Neuronal stem cell (in vitro differentiated cells): ENCODE data around the gene CHMP1A.
A peak's percentile ranks its signal among the peaks of the same experiment; 100 is the strongest.
"Not testable (repeated sequence)": the region's sequence is repeated elsewhere in the genome, so short reads cannot be mapped to it uniquely, and the experiment has no call there.

Experiments
- DNase-seq: peaks from one replicate; pipeline ENCODE4 v3.0.0-alpha.2; 2013; ENCODE audit warnings: low spot score
- H2AFZ ChIP-seq: one replicate; pipeline ENCODE4 v1.6.1; 2013; ENCODE audit warnings: mild to moderate bottlenecking, low read length, inconsistent platforms
- H2AK5ac ChIP-seq: 2 replicates; pipeline ENCODE4 v1.6.1; 2013; ENCODE audit warnings: low read depth, mild to moderate bottlenecking, inconsistent platforms, low read length, moderate library complexity, mixed read lengths
- H2BK120ac ChIP-seq: 2 replicates; pipeline ENCODE4 v1.6.1; 2013; ENCODE audit warnings: low read depth, mild to moderate bottlenecking, inconsistent platforms, low read length, moderate library complexity, mixed read lengths
- H2BK12ac ChIP-seq: one replicate; pipeline ENCODE4 v1.6.1; 2013; ENCODE audit warnings: low read length, inconsistent platforms
- H2BK15ac ChIP-seq: 2 replicates; pipeline ENCODE4 v1.6.1; 2013; ENCODE audit warnings: mild to moderate bottlenecking, low read length, inconsistent platforms, mixed read lengths
- H2BK5ac ChIP-seq: one replicate; pipeline ENCODE4 v1.6.1; 2013; ENCODE audit warnings: inconsistent platforms, mild to moderate bottlenecking, low read length, moderate library complexity
- H3K14ac ChIP-seq: one replicate; pipeline ENCODE4 v1.6.1; 2013; ENCODE audit warnings: low read length, inconsistent platforms
- H3K18ac ChIP-seq: 2 replicates; pipeline ENCODE4 v1.6.1; 2013; ENCODE audit warnings: low read length, inconsistent platforms
- H3K23ac ChIP-seq: 2 replicates; pipeline ENCODE4 v1.6.1; 2013; ENCODE audit warnings: low read depth, mild to moderate bottlenecking, mixed read lengths, low read length, inconsistent platforms; ENCODE audit not compliant: poor library complexity
- H3K27ac ChIP-seq: replicated peaks from 3 replicates; pipeline ENCODE4 v1.5.1; 2013; ENCODE audit warnings: low read length, inconsistent platforms
- H3K27me3 ChIP-seq, 3 experiments: 2 replicates each; pipeline ENCODE4 v1.6.1; 2013; ENCODE audit warnings: low read length in 3 of 3, mild to moderate bottlenecking in 2 of 3, inconsistent platforms in 1 of 3, low read depth in 1 of 3, mixed read lengths in 1 of 3, moderate library complexity in 1 of 3; ENCODE audit not compliant: control insufficient read depth in 3 of 3, insufficient read depth in 3 of 3
- H3K36me3 ChIP-seq, 2 donors: replicated peaks in 1 of 2; 2 replicates each; pipeline ENCODE4 v1.6.1; 2013; ENCODE audit warnings: low read length in 2 of 2; ENCODE audit not compliant: control insufficient read depth in 2 of 2, insufficient read depth in 2 of 2
- H3K4ac ChIP-seq: 2 replicates; pipeline ENCODE4 v1.6.1; 2013; ENCODE audit warnings: inconsistent platforms, mild to moderate bottlenecking, low read length, moderate library complexity
- H3K4me1 ChIP-seq, 2 donors: 1 replicate in 1 of 2; 2 replicates in 1 of 2; pipeline ENCODE4 v1.6.1; 2013; ENCODE audit warnings: low read length in 2 of 2, low read depth in 1 of 2; ENCODE audit not compliant: control insufficient read depth in 2 of 2, insufficient read depth in 1 of 2
- H3K4me2 ChIP-seq: one replicate; pipeline ENCODE4 v1.6.1; 2013; ENCODE audit warnings: mild to moderate bottlenecking, low read length, inconsistent platforms; ENCODE audit not compliant: insufficient read depth, poor library complexity, severe bottlenecking
- H3K4me3 ChIP-seq, 2 donors: 2 replicates each; pipeline ENCODE4 v1.5.1; 2013; ENCODE audit warnings: low read length in 2 of 2, mild to moderate bottlenecking in 2 of 2, inconsistent platforms in 1 of 2, moderate library complexity in 1 of 2
- H3K79me1 ChIP-seq: one replicate; pipeline ENCODE4 v1.6.1; 2013; ENCODE audit warnings: low read depth, mild to moderate bottlenecking, inconsistent platforms, low read length, moderate library complexity
- H3K9ac ChIP-seq: one replicate; pipeline ENCODE4 v1.6.1; 2013; ENCODE audit warnings: mild to moderate bottlenecking, low read depth, low read length, inconsistent platforms; ENCODE audit not compliant: poor library complexity
- H3K9me3 ChIP-seq, 2 donors: replicated peaks in 1 of 2; 2 replicates each; pipeline versions ENCODE3 to v1.6.1; 2013; ENCODE audit warnings: low read length in 2 of 2, mild to moderate bottlenecking in 2 of 2, inconsistent platforms in 1 of 2, low read depth in 1 of 2, mixed read lengths in 1 of 2, moderate library complexity in 1 of 2; ENCODE audit not compliant: control insufficient read depth in 2 of 2, insufficient read depth in 1 of 2
- H4K8ac ChIP-seq: one replicate; pipeline ENCODE4 v1.6.1; 2013; ENCODE audit warnings: low read depth, mild to moderate bottlenecking, inconsistent platforms, low read length, moderate library complexity
- H4K91ac ChIP-seq: one replicate; pipeline ENCODE4 v1.6.1; 2013; ENCODE audit warnings: low read length, low read depth, mild to moderate bottlenecking, inconsistent platforms; ENCODE audit not compliant: poor library complexity
- WGBS, 2 donors: extraction: QIAGEN DNeasy Blood & Tissue Kit; methylation state at CpG; one replicate each; pipeline ENCODE4 v1.1.7; 2013; ENCODE audit warnings: missing lambda C conversion rate in 2 of 2, mixed read lengths in 1 of 2; ENCODE audit not compliant: insufficient read length in 2 of 2, insufficient replicate concordance in 1 of 2; ENCODE audit errors: extremely low coverage in 2 of 2; 5-methylcytosine and 5-hydroxymethylcytosine counted together

The CHMP1A gene

GRCh38 chr16:89700100-89700648 lies 42.7 kb upstream of the CHMP1A start:
- Histone ChIP-seq H3K14ac (no peak overlapping the region), H3K27ac (peak overlapping the region; percentile 66)
- no CpG with 5 or more reads among the region's 30 CpGs for WGBS, 2 donors

GRCh38 chr16:89699629-89700099 lies 42.2 kb upstream of the CHMP1A start:
- H3K14ac ChIP-seq, H2BK12ac ChIP-seq, H2BK15ac ChIP-seq, H3K9me3 ChIP-seq, H3K4ac ChIP-seq, H3K27me3 ChIP-seq, H2BK120ac ChIP-seq, H4K91ac ChIP-seq, DNase-seq, H4K8ac ChIP-seq, H2AK5ac ChIP-seq, H3K79me1 ChIP-seq: not testable (repeated sequence)
- peak overlapping the region; percentile 66 for H3K27ac ChIP-seq
- H3K4me1 ChIP-seq, result peaks cover 11 to 15% of the 10 kb centered on the region in 2 donors
- peak overlapping the region; percentile 41 for H3K4me2 ChIP-seq
- H2BK5ac ChIP-seq, result peak overlapping the region; percentile 16
- peaks cover 11 to 44% of the 10 kb centered on the region in 2 donors for H3K36me3 ChIP-seq
- peak overlapping the region; percentile 4 for H3K18ac ChIP-seq
- peak overlapping the region; percentile 20 to 70 for H3K4me3 ChIP-seq
- no CpG with 5 or more reads among the region's 18 CpGs for WGBS, 2 donors
- H3K9ac ChIP-seq, result peak overlapping the region; percentile 17
- H3K23ac ChIP-seq, result peak overlapping the region; percentile 8
- peak overlapping the region; percentile 98 for H2AFZ ChIP-seq

More at GRCh38 chr16:89700100-89700648, 42.7 kb upstream of the CHMP1A start:
- no peak overlapping the region for H2BK12ac ChIP-seq
- peak overlapping the region; percentile 98 for H2AFZ ChIP-seq
- H3K4me1 ChIP-seq, result peaks cover 11 to 15% of the 10 kb centered on the region in 2 donors
- peak overlapping the region; percentile 90 for H3K23ac ChIP-seq
- H3K4me3 ChIP-seq, result peak overlapping the region; percentile 88 to 95
- H4K91ac ChIP-seq, result no peak overlapping the region
- peak overlapping the region; percentile 79 for H3K4me2 ChIP-seq
- H3K18ac ChIP-seq, result peak overlapping the region; percentile 86
- peak overlapping the region; percentile 16 for H2BK5ac ChIP-seq
- peak; percentile 98 for DNase-seq
- peak overlapping the region; percentile 34 for H2BK15ac ChIP-seq
- H3K9ac ChIP-seq, result peak overlapping the region; percentile 91
- no peak overlapping the region for H4K8ac ChIP-seq
- peaks cover 0 to 2% (median 0%) of the 10 kb centered on the region in 3 experiments for H3K27me3 ChIP-seq
- peaks cover 7 to 40% of the 10 kb centered on the region in 2 donors for H3K36me3 ChIP-seq
- no peaks in the 10 kb centered on the region for H3K9me3 ChIP-seq
- H3K79me1 ChIP-seq, result peaks cover 7% of the 10 kb centered on the region
- H2AK5ac ChIP-seq, result peak overlapping the region; percentile 2
- H3K4ac ChIP-seq, result no peak overlapping the region
- H2BK120ac ChIP-seq, result no peak overlapping the region

- H3K9me3 ChIP-seq, H3K4me3 ChIP-seq, DNase-seq, H3K23ac ChIP-seq, H2AK5ac ChIP-seq, H3K14ac ChIP-seq, H3K79me1 ChIP-seq, H2BK120ac ChIP-seq, H3K18ac ChIP-seq, H2AFZ ChIP-seq, H2BK12ac ChIP-seq, H3K27ac ChIP-seq, H3K4ac ChIP-seq, H3K4me2 ChIP-seq, H3K9ac ChIP-seq, H2BK5ac ChIP-seq, H2BK15ac ChIP-seq, H3K27me3 ChIP-seq, H4K8ac ChIP-seq, H4K91ac ChIP-seq: not testable (repeated sequence)
- WGBS, 2 donors, result no CpG with 5 or more reads among the region's 14 CpGs
- peaks cover 19 to 53% of the 10 kb centered on the region in 2 donors for H3K36me3 ChIP-seq
- H3K4me1 ChIP-seq, result peaks cover 11 to 15% of the 10 kb centered on the region in 2 donors
Measured at GRCh38 chr16:89698717-89699116, 41.2 kb upstream of the CHMP1A start.

GRCh38 chr16:89697616-89698331 lies 40.3 kb upstream of the CHMP1A start:
- Histone ChIP-seq H2BK120ac (no peak overlapping the region), H3K27me3 (no peaks in the 10 kb centered on the region), H4K91ac (no peak overlapping the region), H2AFZ (no peak overlapping the region), H3K4me3 (no peak overlapping the region), H3K9ac (peak overlapping the region; percentile 60), H2BK5ac (no peak overlapping the region), H3K4ac (no peak overlapping the region), H3K4me1 (peaks cover 11 to 15% of the 10 kb centered on the region in 2 donors), H3K27ac (no peak overlapping the region), H2BK15ac (no peak overlapping the region), H3K4me2 (no peak overlapping the region), H3K79me1 (peaks cover 7% of the 10 kb centered on the region), H3K9me3 (no peaks in the 10 kb centered on the region), H4K8ac (no peak overlapping the region), H2AK5ac (peak overlapping the region; percentile 43), H3K23ac (peak overlapping the region; percentile 43), H3K18ac (peak overlapping the region; percentile 28), H3K36me3 (peaks cover 27 to 61% of the 10 kb centered on the region in 2 donors), H3K14ac (no peak overlapping the region), H2BK12ac (no peak overlapping the region)
- no peak for DNase-seq
- WGBS, 2 donors, result no CpG with 5 or more reads among the region's 32 CpGs
